ENCODE data around the gene CEP350.

The CEP350 gene

DNA sequence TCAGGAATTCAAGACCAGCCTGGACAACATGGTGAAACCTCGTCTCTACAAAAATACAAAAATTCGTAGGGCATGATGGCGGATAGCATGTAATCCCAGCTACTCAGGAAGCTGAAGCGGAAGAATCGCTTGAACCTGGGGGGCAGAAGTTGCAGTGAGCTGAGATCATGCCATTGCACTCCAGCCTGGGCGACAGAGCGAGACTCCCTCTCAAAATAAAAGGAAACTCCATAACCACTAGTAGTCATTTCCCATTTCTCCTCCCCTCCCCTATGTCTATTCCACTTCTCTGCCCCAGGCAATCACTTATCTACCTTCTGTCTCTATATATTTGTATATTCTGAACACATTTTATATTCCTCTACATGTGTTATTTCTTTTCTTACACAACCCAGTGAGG, 4.0 kb upstream of the CEP350 start:
- H3K79me2 ChIP-seq (ENCODE audit: insufficient read depth, low read length), result peaks cover 10% of the 10 kb centered on the region
- H3K9ac ChIP-seq (ENCODE audit: low read length), result no peak overlapping the region
- no peak overlapping the region for H3K4me3 ChIP-seq (ENCODE audit: low read depth, low read length, poor library complexity, severe bottlenecking)
- H3K36me3 ChIP-seq (ENCODE audit: insufficient read depth, low read length), result no peaks in the 10 kb centered on the region
- TF ChIP-seq EZH2 (IDR thresholded peaks at IDR 0.05; ENCODE audit: borderline replicate concordance, low read length), result no peak
- TF ChIP-seq, protein P1, sequence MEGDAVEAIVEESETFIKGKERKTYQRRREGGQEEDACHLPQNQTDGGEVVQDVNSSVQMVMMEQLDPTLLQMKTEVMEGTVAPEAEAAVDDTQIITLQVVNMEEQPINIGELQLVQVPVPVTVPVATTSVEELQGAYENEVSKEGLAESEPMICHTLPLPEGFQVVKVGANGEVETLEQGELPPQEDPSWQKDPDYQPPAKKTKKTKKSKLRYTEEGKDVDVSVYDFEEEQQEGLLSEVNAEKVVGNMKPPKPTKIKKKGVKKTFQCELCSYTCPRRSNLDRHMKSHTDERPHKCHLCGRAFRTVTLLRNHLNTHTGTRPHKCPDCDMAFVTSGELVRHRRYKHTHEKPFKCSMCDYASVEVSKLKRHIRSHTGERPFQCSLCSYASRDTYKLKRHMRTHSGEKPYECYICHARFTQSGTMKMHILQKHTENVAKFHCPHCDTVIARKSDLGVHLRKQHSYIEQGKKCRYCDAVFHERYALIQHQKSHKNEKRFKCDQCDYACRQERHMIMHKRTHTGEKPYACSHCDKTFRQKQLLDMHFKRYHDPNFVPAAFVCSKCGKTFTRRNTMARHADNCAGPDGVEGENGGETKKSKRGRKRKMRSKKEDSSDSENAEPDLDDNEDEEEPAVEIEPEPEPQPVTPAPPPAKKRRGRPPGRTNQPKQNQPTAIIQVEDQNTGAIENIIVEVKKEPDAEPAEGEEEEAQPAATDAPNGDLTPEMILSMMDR (IDR thresholded peaks at IDR 0.05; ENCODE audit: low read length), result no peak
- H2AFZ ChIP-seq (ENCODE audit: low read length), result no peak overlapping the region
- no peaks in the 10 kb centered on the region for H3K9me2 ChIP-seq (ENCODE audit: low read depth, low read length)
- H3K27ac ChIP-seq (ENCODE audit: low read depth, low read length, poor library complexity, severe bottlenecking), result no peak overlapping the region
- H4K20me1 ChIP-seq (ENCODE audit: insufficient read depth, low read length), result no peaks in the 10 kb centered on the region
- H3K9me3 ChIP-seq (ENCODE audit: low read length), result no peaks in the 10 kb centered on the region
- no peak overlapping the region for H3K4me2 ChIP-seq (ENCODE audit: low read length)
- H3K4me1 ChIP-seq (ENCODE audit: insufficient read depth, low read length, severe bottlenecking), result peaks cover 25% of the 10 kb centered on the region
- no peaks in the 10 kb centered on the region for H3F3A ChIP-seq (ENCODE audit: insufficient read depth, low read length)
- no peaks in the 10 kb centered on the region for H3K27me3 ChIP-seq (ENCODE audit: insufficient read depth, low read length)

DNA sequence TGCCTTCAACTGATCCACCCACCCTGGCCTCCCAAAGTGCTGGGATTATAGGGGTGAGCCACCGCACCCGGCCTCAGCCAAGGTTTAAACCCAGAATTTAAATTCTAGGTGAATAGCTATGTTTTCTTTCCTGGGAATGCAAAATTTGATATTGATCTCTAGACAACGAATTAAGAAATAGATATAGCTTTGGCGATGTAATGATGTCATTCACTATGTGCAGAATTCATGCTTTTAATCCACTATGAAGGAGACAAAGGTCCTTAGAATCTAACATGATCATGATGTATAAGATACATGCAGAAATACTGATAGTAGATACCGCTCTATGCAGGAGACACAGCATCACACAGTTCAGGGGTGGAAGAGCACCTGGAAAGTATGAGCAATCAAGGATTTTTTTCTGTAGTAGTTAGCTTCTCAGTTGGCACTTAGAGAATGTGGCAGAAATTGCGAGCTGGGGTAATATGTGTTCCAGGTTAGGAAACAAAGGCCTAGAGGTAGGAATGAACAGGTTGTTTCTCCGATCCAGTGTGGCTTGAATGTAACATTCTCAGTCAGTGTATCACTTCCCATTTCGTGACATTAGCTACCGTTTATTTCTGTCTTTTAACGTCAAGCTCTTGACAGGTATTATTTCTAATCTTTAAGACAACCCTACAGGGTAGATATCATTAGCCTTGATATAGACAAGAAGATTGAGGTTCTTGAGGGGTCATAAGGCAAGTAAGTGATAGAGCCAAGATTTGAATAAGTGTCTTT, 3.0 kb upstream of the CEP350 start:
- peaks cover 19% of the 10 kb centered on the region for H3K79me2 ChIP-seq (ENCODE audit: insufficient read depth, low read length)
- H3K4me2 ChIP-seq (ENCODE audit: low read length), result peak overlapping the region; percentile 41; the same call in 1 of the 2 replicates
- H3K27ac ChIP-seq (ENCODE audit: low read depth, low read length, poor library complexity, severe bottlenecking), result peak overlapping the region; percentile 55
- no peaks in the 10 kb centered on the region for H4K20me1 ChIP-seq (ENCODE audit: insufficient read depth, low read length)
- TF ChIP-seq, protein P1 (IDR thresholded peaks at IDR 0.05; ENCODE audit: low read length), result no peak
- no peak for TF ChIP-seq EZH2 (IDR thresholded peaks at IDR 0.05; ENCODE audit: borderline replicate concordance, low read length)
- H3K9ac ChIP-seq (ENCODE audit: low read length), result peak overlapping the region; percentile 8; the same call in 1 of the 2 replicates
- H3K9me2 ChIP-seq (ENCODE audit: low read depth, low read length), result no peaks in the 10 kb centered on the region
- no peak overlapping the region for H3K4me3 ChIP-seq (ENCODE audit: low read depth, low read length, poor library complexity, severe bottlenecking)
- no peaks in the 10 kb centered on the region for H3K27me3 ChIP-seq (ENCODE audit: insufficient read depth, low read length)
- H2AFZ ChIP-seq (ENCODE audit: low read length), result peak overlapping the region; percentile 98
- H3K9me3 ChIP-seq (ENCODE audit: low read length), result no peaks in the 10 kb centered on the region
- H3F3A ChIP-seq (ENCODE audit: insufficient read depth, low read length), result no peaks in the 10 kb centered on the region
- no peaks in the 10 kb centered on the region for H3K36me3 ChIP-seq (ENCODE audit: insufficient read depth, low read length)
- H3K4me1 ChIP-seq (ENCODE audit: insufficient read depth, low read length, severe bottlenecking), result peaks cover 34% of the 10 kb centered on the region

DNA sequence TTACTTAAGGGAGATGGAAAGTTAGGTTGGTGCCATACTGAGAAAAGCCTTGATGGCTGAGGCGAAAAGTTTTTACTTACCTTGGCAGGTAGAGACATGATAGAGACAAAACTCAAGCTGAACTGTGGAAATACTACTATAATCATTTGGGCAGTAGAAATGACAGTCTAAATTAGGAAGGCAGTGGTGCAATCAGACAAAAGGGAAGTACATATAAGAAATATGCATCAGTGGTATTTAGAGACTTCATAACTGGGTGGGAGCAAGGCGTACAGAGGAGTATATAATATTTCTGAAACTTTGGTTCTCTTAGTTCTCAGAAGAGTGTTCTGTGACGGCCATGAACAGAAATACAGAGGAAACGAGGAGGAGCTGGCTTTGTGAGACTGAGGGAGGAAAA, 2.4 kb upstream of the CEP350 start:
- Histone ChIP-seq H3K36me3 (ENCODE audit: insufficient read depth, low read length) (no peaks in the 10 kb centered on the region), H3K9ac (ENCODE audit: low read length) (peak overlapping the region; percentile 8; the same call in 1 of the 2 replicates), H4K20me1 (ENCODE audit: insufficient read depth, low read length) (no peaks in the 10 kb centered on the region), H3K27ac (ENCODE audit: low read depth, low read length, poor library complexity, severe bottlenecking) (peak overlapping the region; percentile 55), H3K9me2 (ENCODE audit: low read depth, low read length) (no peaks in the 10 kb centered on the region), H2AFZ (ENCODE audit: low read length) (peak overlapping the region; percentile 98), H3K4me2 (ENCODE audit: low read length) (peak overlapping the region; percentile 41; the same call in 1 of the 2 replicates), H3K27me3 (ENCODE audit: insufficient read depth, low read length) (no peaks in the 10 kb centered on the region), H3K4me1 (ENCODE audit: insufficient read depth, low read length, severe bottlenecking) (peaks cover 41% of the 10 kb centered on the region), H3K4me3 (ENCODE audit: low read depth, low read length, poor library complexity, severe bottlenecking) (no peak overlapping the region), H3F3A (ENCODE audit: insufficient read depth, low read length) (no peaks in the 10 kb centered on the region), H3K79me2 (ENCODE audit: insufficient read depth, low read length) (peaks cover 25% of the 10 kb centered on the region), H3K9me3 (ENCODE audit: low read length) (no peaks in the 10 kb centered on the region)
- TF ChIP-seq, protein P1 (IDR thresholded peaks at IDR 0.05; ENCODE audit: low read length), result no peak
- no peak for TF ChIP-seq EZH2 (IDR thresholded peaks at IDR 0.05; ENCODE audit: borderline replicate concordance, low read length)
